HG03460 (cell line): Measurements from ENCODE around the gene LRRC34.

Experiments used
- ATAC-seq: cut with Tn5 transposase; IDR thresholded peaks from one replicate; pipeline ENCODE4 v1.9.1; 2021; ENCODE audit not compliant: unreplicated experiment

The LRRC34 gene

GRCh38 chr3:169815590-169816150 lies 3.0 kb upstream of the LRRC34 start:
- ATAC-seq: no peak

- ATAC-seq: peak; percentile 81
Observed at GRCh38 chr3:169813757-169814517, 1.2 kb upstream of the LRRC34 start.

GRCh38 chr3:169813278-169813677 lies 574 bp upstream of the LRRC34 start:
- ATAC-seq: no peak

- ATAC-seq: peak; percentile 18
Observed at GRCh38 chr3:169811631-169812331, 923 bp downstream of the LRRC34 start.

- no peak for ATAC-seq
Observed at GRCh38 chr3:169809230-169809795, 3.4 kb downstream of the LRRC34 start.

GRCh38 chr3:169804681-169805080 lies 8.0 kb downstream of the LRRC34 start:
- no peak for ATAC-seq

GRCh38 chr3:169792359-169792758 lies 20.3 kb downstream of the LRRC34 start:
- no peak for ATAC-seq

- ATAC-seq: no peak
Observed at GRCh38 chr3:169790687-169791429, 21.8 kb downstream of the LRRC34 start.

GRCh38 chr3:169790219-169790618 lies 22.5 kb downstream of the LRRC34 start:
- no peak for ATAC-seq

- no peak for ATAC-seq
Observed at GRCh38 chr3:169787791-169788190, 24.9 kb downstream of the LRRC34 start.

- no peak for ATAC-seq
Observed at GRCh38 chr3:169787120-169787519, 25.6 kb downstream of the LRRC34 start.

GRCh38 chr3:169781209-169781855 lies 31.4 kb downstream of the LRRC34 start:
- ATAC-seq: no peak

- ATAC-seq: no peak
Observed at GRCh38 chr3:169780742-169781141, 32.0 kb downstream of the LRRC34 start.

GRCh38 chr3:169777822-169778221 lies 34.9 kb downstream of the LRRC34 start:
- ATAC-seq: no peak

GRCh38 chr3:169774186-169774585 lies 38.5 kb downstream of the LRRC34 start:
- no peak for ATAC-seq

- peak; percentile 82 for ATAC-seq
Observed at GRCh38 chr3:169772897-169773816, 39.5 kb downstream of the LRRC34 start, which contains the start of gene MYNN. Gene MYNN (plus strand): TSS chr3:169773396. CDS start chr3:169774296, 900 bp downstream.

GRCh38 chr3:169772305-169772896 lies 40.3 kb downstream of the LRRC34 start:
- peak; percentile 27 for ATAC-seq

- ATAC-seq: peak; percentile 13
Observed at GRCh38 chr3:169771497-169772304, 41.0 kb downstream of the LRRC34 start.
